Lower leg skin (tissue), 4 donors: Measurements from ENCODE around the gene CEP83. TPM values are rescaled to one million over a fixed set of nuclear protein-coding genes. Genes with fewer than 3 reads are reported as not detected.

Experiments
- DNase-seq, 2 donors: peaks; one replicate each; pipeline ENCODE4 v3.0.0-alpha.2; 2019; ENCODE audit warnings: low spot score in 2 of 2
- H3K4me3 ChIP-seq: fragments of 200-600 bp; sonication (generic); 2 replicates; pipeline ENCODE4 v1.5.1; 2017; ENCODE audit warnings: mild to moderate bottlenecking, low read depth; ENCODE audit not compliant: poor library complexity, severe bottlenecking
- CTCF ChIP-seq, 3 donors: fragments of 450-650 bp; IDR thresholded peaks; one replicate each; pipeline ENCODE4 v1.5.1; 2016; ENCODE audit warnings: antibody characterized with exemption in 3 of 3, mild to moderate bottlenecking in 3 of 3, moderate library complexity in 2 of 3
- POLR2A ChIP-seq, 2 donors: fragments of 450-650 bp; IDR thresholded peaks; one replicate each; pipeline ENCODE4 v1.6.1; 2016 to 2017; ENCODE audit warnings: antibody characterized with exemption in 2 of 2, mild to moderate bottlenecking in 1 of 2, moderate library complexity in 1 of 2
- WGBS, 2 donors: methylation state at CpG; one replicate each; pipeline ENCODE4 v1.1.5; 2018; 5-methylcytosine and 5-hydroxymethylcytosine counted together
- intact Hi-C: fragments of 100-400 bp; cut with DNase I; formaldehyde crosslinking; loops from one replicate; pipeline ENCODE4 v1.15.0; 2023; ENCODE audit warnings: low total_unique reads
- total RNA-seq, 4 donors: library from RNA; depleted of rRNA; stranded (reverse); fragments of >200 nt; gene quantifications; one replicate each; pipeline ENCODE4 v1.1.0, GENCODE V29; 2016

The CEP83 gene
- total RNA-seq, 4 donors from 2014 or later = 2.8 to 7.9 (median 6.5) TPM

- intact Hi-C loops = no loop called here
Observed at GRCh38 chr12:94379479-94380113, 80.1 kb downstream of the CEP83 start.

GRCh38 chr12:94377599-94377998, 82.1 kb downstream of the CEP83 start:
- TF ChIP-seq POLR2A (IDR thresholded peaks at IDR 0.05) = no peak
- no peak for TF ChIP-seq CTCF (IDR thresholded peaks at IDR 0.05)
- no peak overlapping the region for H3K4me3 ChIP-seq
- no peak for DNase-seq
- WGBS, 2 donors = 97 to 98% methylated on average over 2 of the region's 2 CpGs
- intact Hi-C loops = no loop called here

More at GRCh38 chr12:94379479-94380113, 80.1 kb downstream of the CEP83 start:
- no peak for TF ChIP-seq POLR2A (IDR thresholded peaks at IDR 0.05)
- TF ChIP-seq CTCF (IDR thresholded peaks at IDR 0.05) = no peak
- no peak for DNase-seq
- WGBS, 2 donors = 78 to 90% methylated on average over 3 of the region's 3 CpGs
- H3K4me3 ChIP-seq = no peak overlapping the region

- no peak for TF ChIP-seq CTCF (IDR thresholded peaks at IDR 0.05)
- no peak for TF ChIP-seq POLR2A (IDR thresholded peaks at IDR 0.05)
- intact Hi-C loops = no loop called here
- no peak for DNase-seq
- 94 to 95% methylated on average over 2 of the region's 2 CpGs for WGBS, 2 donors
- no peak overlapping the region for H3K4me3 ChIP-seq
Observed at GRCh38 chr12:94374124-94374523, 85.5 kb downstream of the CEP83 start.

DNA sequence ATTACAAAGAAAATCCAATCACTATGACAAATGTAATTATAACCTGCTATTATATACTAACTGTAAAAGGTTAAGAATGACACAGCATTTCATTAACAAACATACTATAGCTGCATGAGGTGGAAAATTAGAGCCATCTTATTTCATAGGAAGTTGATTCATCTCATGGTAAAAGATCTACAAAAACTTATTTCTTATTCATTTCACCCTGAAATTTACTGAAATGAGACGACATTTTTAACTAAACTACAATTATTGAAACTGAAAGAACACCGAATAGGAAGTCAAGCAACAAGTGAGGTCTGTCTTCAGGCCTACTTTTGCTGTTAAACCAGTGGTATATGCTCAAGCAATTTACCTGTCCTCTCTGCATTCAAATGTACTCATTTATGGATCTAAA, 87.2 kb downstream of the CEP83 start:
- intact Hi-C loops = no loop called here
- DNase-seq = no peak
- no peak for TF ChIP-seq CTCF (IDR thresholded peaks at IDR 0.05)
- TF ChIP-seq POLR2A (IDR thresholded peaks at IDR 0.05) = no peak
- WGBS, 2 donors = 84 to 92% methylated on average over 2 of the region's 2 CpGs
- H3K4me3 ChIP-seq = no peak overlapping the region

DNA sequence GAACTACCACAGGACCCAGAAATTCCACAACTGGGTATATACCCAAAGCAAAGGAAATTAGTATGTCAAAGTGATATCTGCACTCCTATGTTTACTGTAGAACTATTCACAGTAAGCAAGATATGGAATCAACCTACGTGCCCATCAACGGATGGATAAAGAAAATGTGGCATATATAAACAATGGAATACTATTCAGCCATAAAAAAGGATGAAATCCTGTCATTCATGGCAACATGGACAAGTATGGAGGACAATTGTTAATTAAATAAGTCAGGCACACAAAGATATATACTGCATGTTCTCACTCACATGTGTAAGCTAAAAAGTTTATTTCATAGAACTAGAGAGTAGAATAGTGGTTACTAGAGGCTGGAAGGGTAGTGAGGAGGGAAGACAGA, 97.0 kb downstream of the CEP83 start:
- intact Hi-C loops = no loop called here
- TF ChIP-seq POLR2A (IDR thresholded peaks at IDR 0.05) = no peak
- TF ChIP-seq CTCF (IDR thresholded peaks at IDR 0.05) = no peak
- no peak overlapping the region for H3K4me3 ChIP-seq
- 96 to 97% methylated on average over 2 of the region's 2 CpGs for WGBS, 2 donors
- DNase-seq = no peak

DNA sequence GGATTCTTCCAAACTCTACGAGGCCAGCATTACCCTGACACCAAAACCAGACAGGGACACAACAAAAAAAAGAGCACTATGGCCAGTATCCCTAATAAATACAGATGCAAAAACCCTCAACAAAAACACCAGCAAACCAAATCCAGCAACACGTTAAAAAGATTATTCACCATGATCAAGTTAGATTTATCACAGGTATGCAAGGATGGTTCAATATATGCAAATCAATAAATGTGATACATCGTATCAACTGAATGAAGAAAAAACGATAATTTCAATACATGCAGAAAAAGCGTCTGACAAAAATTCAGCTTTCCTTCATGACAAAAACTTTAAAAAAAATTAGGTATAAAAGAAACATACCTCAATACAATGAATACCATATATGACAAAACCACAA, 99.9 kb downstream of the CEP83 start:
- TF ChIP-seq POLR2A (IDR thresholded peaks at IDR 0.05) (no peak), CTCF (IDR thresholded peaks at IDR 0.05) (no peak)
- WGBS, 2 donors = 96 to 97% methylated on average over 5 of the region's 5 CpGs
- DNase-seq = no peak

More for the DNA sequence above, 99.9 kb downstream of the CEP83 start:
- H3K4me3 ChIP-seq = no peak overlapping the region
- intact Hi-C loops = no loop called here
